ENCODE results near the gene AKR7A3. TPM values are rescaled to one million over a fixed set of nuclear protein-coding genes. Genes with fewer than 3 reads are reported as not detected.

AKR7A3 gene
- total RNA-seq, 1 donor from 2014 or later = not detected

Other genes with a start within 250 kb of the AKR7A3 start
- 53.9 TPM for gene UBR4, start 78.5 kb downstream of the AKR7A3 start, total RNA-seq
- gene EMC1, start 37.2 kb downstream of the AKR7A3 start, total RNA-seq = 30.5 TPM
- 12.1 TPM for gene MRTO4, start 37.0 kb downstream of the AKR7A3 start, total RNA-seq
- 45.2 TPM for gene AKR7A2, start 23.4 kb upstream of the AKR7A3 start, total RNA-seq
- 7.0 TPM for gene SLC66A1, start 23.6 kb upstream of the AKR7A3 start, total RNA-seq
- gene CAPZB, start 196.8 kb upstream of the AKR7A3 start, total RNA-seq = 267 TPM